Stimulated activated naive CD8-positive, alpha-beta T cell treated with anti-CD3 and anti-CD28 coated beads, Interleukin-15, Interleukin-2, amounts not matched to agents 100 ng/mL and 50 ng/mL, for 24 hours (primary cell): ENCODE results near the gene SCN1A.
"Not testable (repeated sequence)": the region's sequence is repeated elsewhere in the genome, so short reads cannot be mapped to it uniquely, and the experiment has no call there.

ENCODE experiments used
- H3K27ac Mint-ChIP-seq: one replicate; pipeline ENCODE4 v1.8.0; 2021; ENCODE audit warnings: mild to moderate bottlenecking, mixed read lengths
- H3K27me3 Mint-ChIP-seq: one replicate; pipeline ENCODE4 v1.8.0; 2021; ENCODE audit warnings: mixed read lengths
- H3K36me3 Mint-ChIP-seq: one replicate; pipeline ENCODE4 v1.8.0; 2021; ENCODE audit warnings: low read depth, mixed read lengths
- H3K4me1 Mint-ChIP-seq: one replicate; pipeline ENCODE4 v1.8.0; 2021; ENCODE audit warnings: low read depth, mixed read lengths
- H3K4me3 Mint-ChIP-seq: one replicate; pipeline ENCODE4 v1.8.0; 2021; ENCODE audit warnings: mild to moderate bottlenecking, mixed read lengths
- H3K9me3 Mint-ChIP-seq: one replicate; pipeline ENCODE4 v1.8.0; 2021; ENCODE audit warnings: mixed read lengths

Gene SCN1A

GRCh38 chr2:166017208-166017607, 110.6 kb downstream of the SCN1A start:
- no peaks in the 10 kb centered on the region for H3K27me3 Mint-ChIP-seq
- no peaks in the 10 kb centered on the region for H3K9me3 Mint-ChIP-seq
- no peak overlapping the region for H3K4me3 Mint-ChIP-seq
- no peaks in the 10 kb centered on the region for H3K36me3 Mint-ChIP-seq
- no peak overlapping the region for H3K27ac Mint-ChIP-seq
- no peaks in the 10 kb centered on the region for H3K4me1 Mint-ChIP-seq

DNA sequence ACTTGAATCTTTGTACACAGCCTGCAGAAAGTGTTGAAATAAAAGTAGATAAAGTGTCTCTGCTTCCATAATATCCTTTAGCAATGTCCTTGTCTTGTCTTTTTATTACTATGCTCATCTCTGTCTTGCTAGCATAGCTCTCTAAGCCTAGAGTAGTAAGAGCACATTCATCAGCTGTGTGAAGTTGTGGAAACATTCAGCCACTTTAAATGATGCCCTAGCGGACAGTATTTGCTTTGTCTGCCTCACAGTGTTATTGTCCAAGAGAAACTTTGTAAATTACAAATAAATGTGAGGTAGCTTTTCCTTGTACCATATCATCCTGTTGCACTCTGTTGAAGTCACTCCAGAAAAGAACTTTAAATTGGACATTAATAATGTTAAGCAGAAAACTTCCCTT, 113.9 kb downstream of the SCN1A start:
- no peak overlapping the region for H3K27ac Mint-ChIP-seq
- no peaks in the 10 kb centered on the region for H3K9me3 Mint-ChIP-seq
- H3K4me1 Mint-ChIP-seq = no peaks in the 10 kb centered on the region
- no peaks in the 10 kb centered on the region for H3K36me3 Mint-ChIP-seq
- no peaks in the 10 kb centered on the region for H3K27me3 Mint-ChIP-seq
- H3K4me3 Mint-ChIP-seq = no peak overlapping the region

DNA sequence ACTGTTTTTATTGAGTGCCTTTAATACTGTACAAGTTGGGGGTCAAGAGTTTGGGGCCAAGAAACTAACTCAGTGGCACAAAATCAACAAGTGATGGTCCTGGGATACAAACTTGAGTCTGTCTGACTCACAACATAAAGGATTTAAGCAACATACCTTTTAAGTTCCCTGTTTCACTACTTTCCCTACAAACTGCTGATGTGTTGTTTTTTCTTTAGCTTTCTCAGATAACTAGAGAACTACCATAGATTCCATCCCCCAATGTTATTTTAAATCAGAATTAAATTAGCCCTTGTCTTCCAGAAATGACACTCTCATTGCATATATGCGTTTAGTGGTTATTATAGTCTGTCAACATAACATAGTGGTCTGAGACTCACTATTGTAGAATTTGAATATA, 116.2 kb downstream of the SCN1A start:
- Mint-ChIP-seq H3K4me3 (no peak overlapping the region), H3K27me3 (no peaks in the 10 kb centered on the region), H3K36me3 (no peaks in the 10 kb centered on the region), H3K9me3 (no peaks in the 10 kb centered on the region), H3K27ac (no peak overlapping the region), H3K4me1 (no peaks in the 10 kb centered on the region)

- H3K27me3 Mint-ChIP-seq = peaks cover 20% of the 10 kb centered on the region
- no peak overlapping the region for H3K4me3 Mint-ChIP-seq
- no peaks in the 10 kb centered on the region for H3K4me1 Mint-ChIP-seq
- no peaks in the 10 kb centered on the region for H3K36me3 Mint-ChIP-seq
- H3K27ac Mint-ChIP-seq = no peak overlapping the region
- H3K9me3 Mint-ChIP-seq = no peaks in the 10 kb centered on the region
Observed at GRCh38 chr2:166000401-166000800, 127.4 kb downstream of the SCN1A start.

DNA sequence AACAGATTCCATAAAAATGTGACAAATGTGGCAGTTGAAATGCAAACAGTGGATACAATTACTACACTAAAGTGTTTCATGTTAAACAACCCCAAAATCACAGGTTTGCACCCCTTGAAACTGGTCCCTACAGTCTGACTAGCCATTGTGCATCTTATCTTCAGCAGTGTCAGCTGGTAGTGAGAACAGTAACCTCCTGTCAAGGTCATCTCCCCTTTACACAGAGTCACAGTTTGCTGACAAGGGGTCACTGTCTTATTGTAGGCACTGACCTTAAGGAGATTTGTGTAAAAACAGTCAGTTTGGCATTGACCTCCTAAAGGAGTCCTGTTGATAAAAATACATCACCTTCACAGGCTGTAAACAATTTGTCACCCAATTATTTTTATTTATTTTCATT, 137.0 kb downstream of the SCN1A start:
- Mint-ChIP-seq H3K9me3 (no peaks in the 10 kb centered on the region), H3K27ac (no peak overlapping the region), H3K4me3 (no peak overlapping the region), H3K4me1 (no peaks in the 10 kb centered on the region), H3K27me3 (peaks cover 9% of the 10 kb centered on the region), H3K36me3 (no peaks in the 10 kb centered on the region)

DNA sequence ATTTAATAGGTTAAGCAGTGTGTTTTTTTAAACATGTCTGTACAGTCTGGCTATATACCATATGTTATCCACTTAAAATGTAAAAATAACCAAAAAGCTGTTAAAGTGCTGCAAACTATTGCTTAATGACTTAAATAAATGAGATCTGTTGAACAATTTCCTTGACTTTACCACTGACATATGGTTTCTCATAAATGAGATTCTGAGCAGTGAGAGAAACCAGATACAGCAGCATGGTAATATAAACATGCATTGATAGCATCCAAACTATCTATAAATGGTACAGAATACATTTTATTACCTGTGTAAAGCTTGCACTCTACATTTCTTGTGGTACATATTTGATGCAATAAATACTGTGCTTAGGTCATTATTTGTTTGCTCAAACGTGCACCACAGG, 138.0 kb downstream of the SCN1A start:
- Mint-ChIP-seq H3K27me3 (peaks cover 14% of the 10 kb centered on the region), H3K9me3 (no peaks in the 10 kb centered on the region), H3K4me1 (no peaks in the 10 kb centered on the region), H3K27ac (no peak overlapping the region), H3K4me3 (no peak overlapping the region), H3K36me3 (no peaks in the 10 kb centered on the region)

DNA sequence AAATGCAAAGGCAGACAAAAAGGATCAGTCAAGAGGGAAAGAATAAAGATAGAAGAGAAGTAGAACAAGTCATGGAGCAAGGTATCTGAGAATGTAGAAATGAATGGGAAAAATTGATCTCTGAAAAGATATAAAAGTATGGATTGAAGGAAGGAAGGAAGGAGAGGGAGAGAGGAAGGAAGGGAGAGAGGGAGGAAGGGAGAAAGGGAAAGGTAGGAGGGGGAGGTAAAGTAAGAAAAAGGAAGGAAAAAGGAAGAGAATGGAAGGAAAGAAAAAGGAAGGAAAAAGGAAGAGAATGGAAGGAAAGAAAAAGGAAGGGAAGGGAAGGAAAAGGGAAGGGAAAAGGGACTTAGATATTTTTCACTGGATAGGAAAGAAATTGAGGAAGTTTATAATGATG, 142.7 kb downstream of the SCN1A start:
- no peaks in the 10 kb centered on the region for H3K4me1 Mint-ChIP-seq
- H3K27ac Mint-ChIP-seq = no peak overlapping the region
- H3K36me3 Mint-ChIP-seq = no peaks in the 10 kb centered on the region
- H3K9me3 Mint-ChIP-seq = no peaks in the 10 kb centered on the region
- H3K27me3 Mint-ChIP-seq = peaks cover 29% of the 10 kb centered on the region
- no peak overlapping the region for H3K4me3 Mint-ChIP-seq

DNA sequence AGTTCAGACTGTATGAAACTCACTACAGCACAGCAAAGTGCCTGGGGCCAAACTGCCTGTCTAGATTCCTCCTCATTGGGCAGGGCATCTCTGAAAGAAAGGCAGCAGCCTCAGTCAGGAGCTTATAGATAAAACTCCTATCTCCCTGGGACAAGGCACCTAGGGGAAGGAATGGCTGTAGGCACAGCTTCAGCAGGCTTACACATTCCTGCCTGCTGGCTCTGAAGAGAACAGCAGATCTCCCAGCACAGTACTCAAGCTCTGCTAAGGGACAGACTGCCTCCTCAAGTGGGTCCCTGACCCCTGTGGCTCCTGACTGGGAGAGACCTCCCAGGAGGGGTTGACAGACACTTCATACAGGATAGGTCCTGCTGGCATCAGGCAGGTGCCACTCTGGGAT, 155.7 kb downstream of the SCN1A start:
- not testable (repeated sequence) for H3K27ac Mint-ChIP-seq, H3K4me1 Mint-ChIP-seq, H3K36me3 Mint-ChIP-seq, H3K4me3 Mint-ChIP-seq, H3K9me3 Mint-ChIP-seq
- H3K27me3 Mint-ChIP-seq = peaks cover 31% of the 10 kb centered on the region

DNA sequence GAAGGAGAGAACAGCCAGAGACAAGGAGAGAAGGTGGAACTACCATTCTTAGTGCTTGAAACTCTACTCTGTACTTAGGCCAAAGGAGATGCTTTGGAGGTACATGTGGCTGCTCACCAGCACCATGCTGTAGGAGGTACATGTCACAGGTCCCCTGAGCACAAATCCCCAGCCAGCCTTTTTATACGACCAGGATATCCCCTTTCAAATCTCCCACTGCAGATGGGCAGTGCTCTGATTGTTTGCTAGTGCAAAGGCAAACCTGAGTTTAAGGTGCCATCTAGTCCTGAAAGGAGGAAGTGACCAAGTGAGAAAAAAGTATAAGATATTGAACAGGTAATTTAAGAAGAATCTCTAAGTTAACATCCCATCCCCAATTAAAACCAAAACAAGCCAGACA, 157.2 kb downstream of the SCN1A start:
- Mint-ChIP-seq H3K9me3 (no peaks in the 10 kb centered on the region), H3K36me3 (no peaks in the 10 kb centered on the region), H3K27me3 (peaks cover 26% of the 10 kb centered on the region), H3K4me1 (no peaks in the 10 kb centered on the region), H3K27ac (no peak overlapping the region), H3K4me3 (no peak overlapping the region)

DNA sequence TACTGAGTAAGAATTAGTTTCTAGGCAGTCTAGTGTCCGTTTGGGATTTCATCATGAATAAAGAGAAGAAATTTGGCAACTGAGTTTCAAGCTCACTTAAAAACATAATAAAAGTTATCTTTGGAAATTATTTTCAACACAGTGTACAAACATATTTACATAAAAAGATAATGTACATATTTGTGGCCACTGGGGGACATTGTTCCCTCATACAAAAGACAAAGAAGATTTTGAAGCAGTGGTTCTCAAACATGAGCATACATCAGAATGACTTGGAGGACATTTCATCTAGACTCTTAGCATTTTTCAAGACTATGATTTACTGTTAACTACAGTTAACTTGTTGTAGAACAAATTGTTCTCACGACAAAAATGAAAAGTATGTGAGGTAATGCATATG, 158.6 kb downstream of the SCN1A start:
- Mint-ChIP-seq H3K4me3 (no peak overlapping the region), H3K27me3 (peaks cover 22% of the 10 kb centered on the region), H3K4me1 (no peaks in the 10 kb centered on the region), H3K9me3 (no peaks in the 10 kb centered on the region), H3K36me3 (no peaks in the 10 kb centered on the region), H3K27ac (no peak overlapping the region)

DNA sequence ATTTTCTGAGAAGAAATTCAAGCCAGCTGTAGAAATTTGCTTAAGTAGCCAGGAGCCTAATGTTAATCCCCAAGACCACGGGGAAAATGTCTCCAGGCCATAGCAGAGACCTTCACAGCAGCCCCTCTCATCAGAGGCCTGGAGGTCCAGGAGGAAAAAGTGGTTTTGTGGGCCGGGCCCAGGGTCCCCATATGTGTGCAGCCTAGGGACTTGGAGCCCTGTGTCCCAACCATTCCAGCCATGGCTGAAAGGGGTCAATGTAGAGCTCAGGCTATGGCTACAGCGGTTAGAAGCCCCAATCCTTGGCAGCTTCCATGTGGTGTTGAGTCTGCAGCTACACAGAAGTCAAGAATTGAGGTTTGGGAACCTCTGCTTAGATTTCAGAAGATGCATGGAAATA, 160.1 kb downstream of the SCN1A start:
- Mint-ChIP-seq H3K4me3 (no peak overlapping the region), H3K36me3 (no peaks in the 10 kb centered on the region), H3K27me3 (peaks cover 16% of the 10 kb centered on the region), H3K27ac (no peak overlapping the region), H3K4me1 (no peaks in the 10 kb centered on the region), H3K9me3 (no peaks in the 10 kb centered on the region)

DNA sequence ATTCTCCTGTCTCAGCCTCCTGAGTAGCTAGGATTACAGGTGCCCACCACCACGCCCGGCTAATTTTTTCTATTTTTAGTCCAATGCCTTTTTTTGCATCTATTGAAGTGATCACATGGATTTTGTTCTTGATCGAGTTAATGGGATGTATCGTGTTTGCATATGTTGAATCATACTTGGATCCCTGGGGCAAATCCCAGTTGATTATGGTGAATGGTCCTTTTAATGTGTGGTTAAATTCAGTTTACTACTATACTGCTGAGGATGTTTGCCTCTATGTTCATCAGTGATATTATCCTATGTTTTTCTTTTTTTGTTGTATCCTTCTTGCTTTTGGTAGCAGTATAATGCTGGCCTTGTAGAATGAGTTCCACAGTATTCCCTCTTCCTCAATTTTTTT, 166.0 kb downstream of the SCN1A start:
- no peak overlapping the region for H3K27ac Mint-ChIP-seq
- no peaks in the 10 kb centered on the region for H3K27me3 Mint-ChIP-seq
- no peaks in the 10 kb centered on the region for H3K9me3 Mint-ChIP-seq
- no peaks in the 10 kb centered on the region for H3K36me3 Mint-ChIP-seq
- H3K4me1 Mint-ChIP-seq = no peaks in the 10 kb centered on the region
- no peak overlapping the region for H3K4me3 Mint-ChIP-seq

DNA sequence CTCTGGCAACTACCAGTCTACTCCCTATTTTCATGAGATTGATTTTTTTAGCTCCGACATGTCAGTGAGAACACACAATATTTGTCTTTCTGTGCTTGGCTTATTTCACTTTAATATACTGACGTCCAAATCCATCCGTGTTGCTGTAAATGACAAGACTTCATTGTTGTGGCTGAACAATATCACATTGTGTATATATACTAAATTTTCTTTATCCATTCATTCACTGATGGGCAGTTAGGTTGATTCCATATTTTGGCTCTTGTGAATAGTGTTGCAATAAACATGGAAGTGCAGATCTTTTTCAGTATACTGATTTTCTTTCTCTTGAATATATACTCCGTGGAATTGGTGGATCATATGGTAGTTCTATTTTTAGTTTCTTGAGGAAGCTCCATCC, 168.4 kb downstream of the SCN1A start:
- Mint-ChIP-seq H3K27me3 (no peaks in the 10 kb centered on the region), H3K36me3 (no peaks in the 10 kb centered on the region), H3K4me1 (peaks cover 12% of the 10 kb centered on the region), H3K9me3 (no peaks in the 10 kb centered on the region), H3K4me3 (no peak overlapping the region), H3K27ac (no peak overlapping the region)

DNA sequence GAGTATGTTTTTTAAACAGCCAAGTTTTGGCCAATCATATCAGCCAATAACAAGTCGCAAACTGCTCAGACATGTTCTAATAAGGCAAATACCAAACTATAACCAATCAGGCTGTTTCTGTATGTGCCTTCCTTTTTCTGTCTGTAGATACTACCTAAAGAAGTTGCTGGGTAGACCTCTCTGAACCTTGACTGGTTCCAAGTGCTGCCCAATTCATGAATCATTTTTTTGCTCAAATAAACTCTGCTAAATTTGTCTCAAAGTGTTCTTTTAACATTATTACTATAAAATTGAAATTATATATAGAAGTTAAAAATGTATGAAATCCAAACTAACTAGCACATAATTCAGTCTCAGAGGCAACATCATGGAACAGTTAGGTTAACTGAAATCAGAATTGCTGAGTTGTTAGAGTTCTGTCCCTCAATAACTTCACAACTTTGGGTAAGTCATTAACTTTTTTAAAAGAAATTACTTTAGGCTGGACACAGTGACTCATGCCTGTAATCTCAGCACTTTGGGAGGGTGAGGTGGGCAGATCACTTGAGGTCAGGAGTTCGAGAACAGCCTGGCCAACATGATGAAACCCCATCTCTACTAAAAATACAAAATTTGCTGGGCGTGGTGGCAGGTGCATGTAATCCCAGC, 169.4 kb downstream of the SCN1A start:
- Mint-ChIP-seq H3K4me3 (no peak overlapping the region), H3K27ac (no peak overlapping the region), H3K4me1 (peaks cover 12% of the 10 kb centered on the region), H3K27me3 (no peaks in the 10 kb centered on the region), H3K9me3 (no peaks in the 10 kb centered on the region), H3K36me3 (no peaks in the 10 kb centered on the region)

DNA sequence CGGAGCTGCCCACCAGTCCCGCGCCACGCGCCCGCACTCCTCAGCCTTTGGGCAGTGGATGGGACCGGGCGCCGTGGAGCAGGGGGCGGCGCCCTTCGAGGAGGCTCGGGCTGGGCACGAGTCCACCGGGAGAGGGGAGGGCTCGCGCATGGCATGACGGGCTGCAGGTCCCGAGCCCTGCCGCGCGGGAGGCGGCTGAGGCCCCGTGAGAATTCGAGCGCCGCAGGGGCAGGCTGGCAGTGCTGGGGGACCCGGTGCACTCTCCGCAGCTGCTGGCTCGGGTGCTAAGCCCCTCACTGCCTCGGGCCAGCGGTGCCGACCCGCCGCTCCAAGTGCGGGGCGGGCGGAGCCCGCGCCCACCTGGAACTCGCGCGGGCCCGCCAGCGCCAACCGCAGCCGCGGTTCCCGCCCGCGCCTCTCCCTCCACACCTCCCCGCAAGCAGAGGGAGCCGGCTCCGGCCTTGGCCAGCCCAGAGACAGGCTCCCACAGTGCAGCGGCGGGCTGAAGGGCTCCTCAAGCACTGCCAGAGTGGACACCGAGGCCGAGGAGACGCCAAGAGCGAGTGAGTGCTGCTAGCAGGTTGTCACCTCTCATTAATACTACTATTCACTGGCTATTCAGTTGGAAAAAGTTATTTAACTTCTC, 170.7 kb downstream of the SCN1A start:
- no peaks in the 10 kb centered on the region for H3K36me3 Mint-ChIP-seq
- no peak overlapping the region for H3K4me3 Mint-ChIP-seq
- H3K4me1 Mint-ChIP-seq = peaks cover 12% of the 10 kb centered on the region
- H3K9me3 Mint-ChIP-seq = no peaks in the 10 kb centered on the region
- no peaks in the 10 kb centered on the region for H3K27me3 Mint-ChIP-seq
- H3K27ac Mint-ChIP-seq = no peak overlapping the region
